IPS-15b (cell line): ENCODE measurements around the gene NEDD4L.

ENCODE experiments used
- H3K27me3 ChIP-seq: one replicate; pipeline ENCODE4 v1.6.1; 2013; ENCODE audit warnings: low read length; ENCODE audit not compliant: control insufficient read depth, insufficient read depth
- H3K36me3 ChIP-seq: one replicate; pipeline ENCODE4 v1.6.1; 2013; ENCODE audit warnings: low read length; ENCODE audit not compliant: control insufficient read depth, insufficient read depth
- H3K4me1 ChIP-seq: one replicate; pipeline ENCODE4 v1.6.1; 2013; ENCODE audit warnings: mild to moderate bottlenecking, low read length; ENCODE audit not compliant: control insufficient read depth, insufficient read depth
- H3K4me3 ChIP-seq: one replicate; pipeline ENCODE4 v1.5.1; 2013; ENCODE audit warnings: low read depth, low read length
- H3K9ac ChIP-seq: one replicate; pipeline ENCODE4 v1.6.1; 2013; ENCODE audit warnings: low read depth, mild to moderate bottlenecking, low read length
- H3K9me3 ChIP-seq: one replicate; pipeline ENCODE4 v1.6.1; 2013; ENCODE audit warnings: mild to moderate bottlenecking, low read length; ENCODE audit not compliant: control insufficient read depth, insufficient read depth

NEDD4L gene

DNA sequence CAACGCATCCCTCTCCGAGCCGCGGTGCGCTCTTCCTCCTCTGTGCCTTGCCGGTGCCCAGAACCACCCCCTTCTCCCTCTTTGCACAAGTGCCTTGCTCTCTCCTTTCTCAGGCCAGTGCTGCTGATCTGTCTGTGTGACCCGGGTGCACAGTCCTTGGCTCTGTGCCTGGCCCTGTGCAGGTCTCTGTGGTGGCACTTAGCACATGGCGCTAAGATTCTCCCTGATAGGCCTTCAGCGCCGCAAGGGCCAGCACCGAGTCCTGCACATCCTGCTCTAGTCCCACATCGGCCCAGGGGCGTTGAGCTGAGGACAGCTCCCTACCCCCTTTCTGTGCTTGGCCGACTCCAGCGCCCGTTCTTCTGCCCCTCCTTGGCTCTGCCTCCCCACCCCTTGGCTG, 136.1 kb downstream of the NEDD4L start:
- H3K27me3 ChIP-seq, result no peaks in the 10 kb centered on the region
- no peaks in the 10 kb centered on the region for H3K9me3 ChIP-seq
- no peak overlapping the region for H3K4me3 ChIP-seq
- H3K9ac ChIP-seq, result no peak overlapping the region
- H3K4me1 ChIP-seq, result peaks cover 2% of the 10 kb centered on the region
- H3K36me3 ChIP-seq, result no peaks in the 10 kb centered on the region

DNA sequence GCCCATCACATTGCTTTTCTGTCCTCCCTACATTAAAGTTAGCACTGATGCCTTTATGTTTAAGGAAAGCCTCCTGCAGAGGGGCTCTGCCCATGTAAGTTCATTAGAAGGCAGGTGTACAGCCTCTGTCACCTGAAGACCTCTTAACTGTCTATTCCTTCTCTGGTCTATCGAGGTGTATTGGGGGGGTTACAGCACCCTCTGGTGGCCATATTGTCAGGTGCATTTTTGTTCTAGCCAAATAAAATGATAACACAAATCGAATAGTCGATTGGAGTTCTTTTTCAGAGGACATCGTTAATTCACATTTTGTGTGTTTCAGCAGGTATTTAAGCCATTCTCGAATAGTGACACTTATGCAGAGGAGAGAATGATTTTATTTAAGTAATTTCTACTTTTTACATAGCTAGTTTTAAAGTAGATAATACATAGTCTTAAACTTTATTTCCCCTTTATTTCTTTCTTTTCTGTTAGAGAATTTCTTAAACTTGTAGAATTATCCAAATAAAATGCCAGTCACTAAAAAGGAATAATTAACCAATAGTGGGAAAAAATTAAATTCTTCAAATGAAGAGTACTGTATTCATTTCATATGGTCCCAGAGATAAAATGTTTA, 136.8 kb downstream of the NEDD4L start:
- Histone ChIP-seq H3K4me1 (no peaks in the 10 kb centered on the region), H3K9ac (no peak overlapping the region), H3K4me3 (no peak overlapping the region), H3K9me3 (no peaks in the 10 kb centered on the region), H3K36me3 (no peaks in the 10 kb centered on the region), H3K27me3 (no peaks in the 10 kb centered on the region)

GRCh38 chr18:58181988-58182387, 138.0 kb downstream of the NEDD4L start:
- Histone ChIP-seq H3K4me3 (no peak overlapping the region), H3K4me1 (peaks cover 2% of the 10 kb centered on the region), H3K36me3 (no peaks in the 10 kb centered on the region), H3K9me3 (no peaks in the 10 kb centered on the region), H3K27me3 (no peaks in the 10 kb centered on the region), H3K9ac (no peak overlapping the region)

GRCh38 chr18:58183226-58183625, 139.2 kb downstream of the NEDD4L start:
- Histone ChIP-seq H3K4me1 (peaks cover 2% of the 10 kb centered on the region), H3K27me3 (no peaks in the 10 kb centered on the region), H3K36me3 (no peaks in the 10 kb centered on the region), H3K4me3 (no peak overlapping the region), H3K9ac (no peak overlapping the region), H3K9me3 (no peaks in the 10 kb centered on the region)

- H3K4me1 ChIP-seq, result peaks cover 13% of the 10 kb centered on the region
- no peak overlapping the region for H3K4me3 ChIP-seq
- no peak overlapping the region for H3K9ac ChIP-seq
These were observed 142.4 kb downstream of the NEDD4L start for GRCh38 chr18:58186258-58186948.

DNA sequence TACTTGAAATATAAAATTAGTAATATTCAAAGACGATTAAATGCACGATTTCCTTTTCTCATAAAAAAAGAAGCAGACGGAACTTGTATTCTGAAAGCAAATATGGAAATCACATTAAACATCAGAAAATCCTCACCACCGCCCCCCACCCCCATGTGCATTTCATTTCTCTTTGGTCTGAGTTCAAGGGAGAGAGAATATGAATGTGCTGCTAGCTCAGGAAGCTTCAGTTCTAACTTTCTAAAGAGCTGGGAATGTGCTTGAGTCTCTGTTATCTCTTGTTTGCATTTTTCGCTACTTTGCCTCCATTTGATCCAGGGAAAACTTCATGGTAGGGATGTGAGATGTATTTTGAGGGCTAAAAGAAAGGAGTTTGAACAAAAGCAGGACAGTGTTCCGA, 143.6 kb downstream of the NEDD4L start:
- H3K9me3 ChIP-seq, result no peaks in the 10 kb centered on the region
- H3K9ac ChIP-seq, result no peak overlapping the region
- no peaks in the 10 kb centered on the region for H3K27me3 ChIP-seq
- no peaks in the 10 kb centered on the region for H3K36me3 ChIP-seq
- H3K4me1 ChIP-seq, result peaks cover 13% of the 10 kb centered on the region
- H3K4me3 ChIP-seq, result no peak overlapping the region

More at GRCh38 chr18:58186258-58186948, 142.4 kb downstream of the NEDD4L start:
- Histone ChIP-seq H3K27me3 (no peaks in the 10 kb centered on the region), H3K9me3 (no peaks in the 10 kb centered on the region), H3K36me3 (no peaks in the 10 kb centered on the region)

- no peaks in the 10 kb centered on the region for H3K27me3 ChIP-seq
- H3K4me3 ChIP-seq, result no peak overlapping the region
- no peaks in the 10 kb centered on the region for H3K36me3 ChIP-seq
- H3K9me3 ChIP-seq, result no peaks in the 10 kb centered on the region
- H3K9ac ChIP-seq, result no peak overlapping the region
- peaks cover 18% of the 10 kb centered on the region for H3K4me1 ChIP-seq
These were observed 145.0 kb downstream of the NEDD4L start for GRCh38 chr18:58188996-58189395.

DNA sequence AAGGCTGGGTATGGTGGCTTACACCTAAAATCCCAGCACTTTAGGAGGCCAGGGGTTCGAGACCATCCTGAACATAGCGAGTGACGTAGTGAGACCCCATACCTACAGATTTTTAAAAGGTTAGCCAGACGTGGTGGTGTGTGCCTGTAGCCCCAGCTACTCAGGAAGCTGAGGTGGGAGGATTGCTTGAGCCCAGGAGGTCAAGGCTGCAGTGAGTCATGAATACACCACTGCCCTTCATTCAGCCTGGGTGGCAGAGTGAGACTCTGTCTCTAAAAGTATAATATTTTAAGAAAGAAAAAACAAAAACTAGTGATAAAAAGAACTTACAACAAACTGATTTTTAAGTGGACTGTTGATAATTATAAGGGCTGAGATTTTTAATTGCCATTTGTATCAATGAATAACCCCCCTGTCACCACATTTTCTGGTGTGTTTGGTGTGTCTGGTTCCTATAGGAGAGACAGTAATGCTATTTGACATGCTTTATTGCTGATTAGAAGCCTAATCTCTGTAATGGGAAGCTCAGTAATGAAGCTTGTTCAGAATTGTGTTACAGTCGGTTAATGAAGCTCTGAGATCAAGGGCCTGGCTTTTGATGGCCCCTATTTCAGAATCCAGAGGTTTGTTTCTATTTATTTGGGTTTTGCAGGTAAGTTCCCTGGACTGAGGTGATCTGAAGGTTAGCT, 147.0 kb downstream of the NEDD4L start:
- Histone ChIP-seq H3K9ac (no peak overlapping the region), H3K9me3 (no peaks in the 10 kb centered on the region), H3K4me3 (no peak overlapping the region), H3K4me1 (peaks cover 25% of the 10 kb centered on the region), H3K36me3 (no peaks in the 10 kb centered on the region), H3K27me3 (no peaks in the 10 kb centered on the region)

GRCh38 chr18:58191626-58192025, 147.6 kb downstream of the NEDD4L start:
- no peaks in the 10 kb centered on the region for H3K9me3 ChIP-seq
- no peaks in the 10 kb centered on the region for H3K36me3 ChIP-seq
- H3K4me1 ChIP-seq, result peaks cover 30% of the 10 kb centered on the region
- H3K9ac ChIP-seq, result no peak overlapping the region
- H3K27me3 ChIP-seq, result no peaks in the 10 kb centered on the region
- H3K4me3 ChIP-seq, result no peak overlapping the region

DNA sequence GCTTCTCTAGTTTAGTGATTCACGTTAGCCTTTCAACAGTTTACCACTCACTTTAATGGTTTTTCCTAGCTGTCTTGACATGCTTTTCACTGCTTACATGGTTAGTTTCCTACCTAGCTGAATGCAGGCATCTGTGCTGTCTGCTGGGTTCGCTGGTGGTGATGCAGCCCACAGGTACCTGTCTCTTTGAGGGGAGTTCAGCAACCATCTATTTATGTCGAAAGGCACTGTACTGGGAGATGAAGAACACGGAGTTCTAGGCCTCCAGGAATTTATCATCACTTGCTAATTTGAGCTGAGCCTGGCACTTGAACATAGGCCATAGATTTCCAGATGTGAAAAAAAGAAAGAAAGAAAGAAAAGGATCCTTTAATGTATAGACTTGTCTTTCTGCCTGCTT, 148.5 kb downstream of the NEDD4L start:
- no peaks in the 10 kb centered on the region for H3K9me3 ChIP-seq
- peaks cover 32% of the 10 kb centered on the region for H3K4me1 ChIP-seq
- H3K27me3 ChIP-seq, result no peaks in the 10 kb centered on the region
- no peak overlapping the region for H3K9ac ChIP-seq
- H3K4me3 ChIP-seq, result no peak overlapping the region
- no peaks in the 10 kb centered on the region for H3K36me3 ChIP-seq

DNA sequence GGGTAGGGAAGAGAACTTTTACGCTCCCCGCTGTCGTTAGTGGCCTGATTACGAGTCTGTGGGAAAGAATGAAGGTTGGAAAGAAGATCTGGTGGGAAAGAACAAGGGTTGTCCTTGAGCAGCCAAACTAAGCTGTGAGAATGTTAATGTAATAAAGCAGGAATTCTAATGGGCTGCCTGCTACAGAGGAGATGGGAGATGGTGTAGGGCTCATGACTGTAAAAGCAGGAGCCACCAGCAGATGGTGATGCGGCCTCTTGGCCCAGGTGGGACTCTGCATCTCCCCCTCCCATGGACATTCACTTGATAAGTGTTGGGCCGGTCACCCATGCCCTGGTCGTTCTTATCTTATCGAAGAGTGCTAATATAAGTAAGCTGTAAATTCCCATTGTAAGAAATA, 150.0 kb downstream of the NEDD4L start:
- no peak overlapping the region for H3K4me3 ChIP-seq
- H3K9ac ChIP-seq, result no peak overlapping the region
- H3K27me3 ChIP-seq, result no peaks in the 10 kb centered on the region
- H3K9me3 ChIP-seq, result no peaks in the 10 kb centered on the region
- H3K36me3 ChIP-seq, result no peaks in the 10 kb centered on the region
- peaks cover 26% of the 10 kb centered on the region for H3K4me1 ChIP-seq

GRCh38 chr18:58195278-58195765, 151.3 kb downstream of the NEDD4L start:
- Histone ChIP-seq H3K27me3 (no peaks in the 10 kb centered on the region), H3K4me1 (peaks cover 22% of the 10 kb centered on the region), H3K9me3 (no peaks in the 10 kb centered on the region), H3K36me3 (no peaks in the 10 kb centered on the region), H3K4me3 (peak overlapping the region; percentile 52), H3K9ac (peak overlapping the region; percentile 67)
